GM19455 (cell line): ENCODE measurements around the gene ADD3.
A peak's percentile ranks its signal among the peaks of the same experiment; 100 is the strongest.
"Not testable (repeated sequence)": the region's sequence is repeated elsewhere in the genome, so short reads cannot be mapped to it uniquely, and the experiment has no call there.

ENCODE experiments used
- ATAC-seq: cut with Tn5 transposase; IDR thresholded peaks from one replicate; pipeline ENCODE4 v1.9.1; 2021; ENCODE audit not compliant: unreplicated experiment

ADD3 gene

GRCh38 chr10:110101464-110102144, 93.8 kb downstream of the ADD3 start:
- no peak for ATAC-seq

GRCh38 chr10:110103921-110104461, 96.2 kb downstream of the ADD3 start:
- ATAC-seq: no peak

GRCh38 chr10:110105873-110106272, 98.1 kb downstream of the ADD3 start:
- no peak for ATAC-seq

GRCh38 chr10:110107430-110107829, 99.6 kb downstream of the ADD3 start:
- ATAC-seq: no peak

- ATAC-seq: no peak
Observed at GRCh38 chr10:110107887-110108286, 100.1 kb downstream of the ADD3 start.

- no peak for ATAC-seq
Observed at GRCh38 chr10:110109511-110109910, 101.7 kb downstream of the ADD3 start.

- ATAC-seq: no peak
Observed at GRCh38 chr10:110110338-110110737, 102.6 kb downstream of the ADD3 start.

- no peak for ATAC-seq
Observed at GRCh38 chr10:110113670-110114337, 106.0 kb downstream of the ADD3 start.

- not testable (repeated sequence) for ATAC-seq
Observed at GRCh38 chr10:110114668-110115067, 106.9 kb downstream of the ADD3 start.

GRCh38 chr10:110115784-110116520, 108.2 kb downstream of the ADD3 start:
- ATAC-seq: no peak

GRCh38 chr10:110118891-110119621, 111.3 kb downstream of the ADD3 start:
- no peak for ATAC-seq

GRCh38 chr10:110123594-110123993, 115.8 kb downstream of the ADD3 start:
- ATAC-seq: no peak

- ATAC-seq: no peak
Observed at GRCh38 chr10:110129490-110129889, 121.7 kb downstream of the ADD3 start.

- ATAC-seq: no peak
Observed at GRCh38 chr10:110134917-110135316, 127.1 kb downstream of the ADD3 start.

GRCh38 chr10:110135836-110136235, 128.1 kb downstream of the ADD3 start:
- not testable (repeated sequence) for ATAC-seq

GRCh38 chr10:110137142-110137545, 129.4 kb downstream of the ADD3 start:
- peak; percentile 75 for ATAC-seq

GRCh38 chr10:110138197-110138812, 130.5 kb downstream of the ADD3 start:
- no peak for ATAC-seq

GRCh38 chr10:110141185-110141584, 133.4 kb downstream of the ADD3 start:
- ATAC-seq: no peak

- no peak for ATAC-seq
Observed at GRCh38 chr10:110141871-110142635, 134.3 kb downstream of the ADD3 start.

GRCh38 chr10:110142965-110143364, 135.2 kb downstream of the ADD3 start:
- ATAC-seq: no peak
